ENCODE results near the gene NPSR1. TPM values are rescaled to one million over a fixed set of nuclear protein-coding genes. Genes with fewer than 3 reads are reported as not detected.

The NPSR1 gene
- total RNA-seq, 1 donor from 2014 or later = not detected

GRCh38 chr7:34751725-34752643 is 94.0 kb downstream of the NPSR1 start:
- ATAC-seq (ENCODE audit: poor library complexity) (no peak), DNase-seq (no peak)
- intact Hi-C loops (cut with DNase I) = no loop called here

DNA sequence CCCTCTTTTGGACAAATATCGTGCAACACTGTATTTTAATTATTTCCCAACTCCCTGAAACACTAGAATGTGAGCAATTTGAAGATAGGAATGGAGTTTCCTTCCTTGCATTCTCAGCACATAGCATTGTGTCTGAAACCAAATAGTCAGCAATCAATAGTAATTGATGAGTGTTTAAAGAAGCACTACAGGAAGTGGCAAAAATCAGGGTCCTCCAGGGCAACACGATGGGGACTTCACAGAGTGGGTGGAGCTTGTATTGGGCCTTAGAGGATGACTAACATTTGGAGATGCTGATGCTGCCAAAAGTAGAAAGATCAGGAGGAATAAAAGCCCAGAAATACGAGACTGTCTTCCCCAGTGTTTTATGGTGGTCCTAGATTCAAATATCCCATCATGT is 94.9 kb downstream of the NPSR1 start:
- ATAC-seq (ENCODE audit: poor library complexity) (no peak), DNase-seq (no peak)
- intact Hi-C loops (cut with DNase I) = no loop called here

DNA sequence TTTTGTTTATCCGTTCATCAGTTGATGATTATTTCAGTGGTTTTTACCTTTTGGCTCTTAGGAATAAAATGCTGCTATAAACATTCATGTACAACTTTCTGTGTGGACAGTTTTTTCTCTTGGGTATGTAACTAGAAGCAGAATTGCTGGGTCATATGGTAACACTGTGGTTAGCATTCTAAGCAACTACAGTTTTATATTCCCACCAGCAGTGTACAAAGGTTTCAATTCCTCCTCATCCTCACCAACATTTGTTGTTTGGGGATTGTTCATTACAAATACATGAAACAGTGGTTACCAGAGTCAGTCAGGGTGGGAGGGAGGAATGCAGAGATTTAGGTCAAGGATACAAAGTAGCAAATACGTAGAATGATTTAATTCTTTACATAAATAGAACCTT is 97.0 kb downstream of the NPSR1 start:
- DNase-seq = no peak
- no peak for ATAC-seq (ENCODE audit: poor library complexity)
- intact Hi-C loops (cut with DNase I) = no loop called here

DNA sequence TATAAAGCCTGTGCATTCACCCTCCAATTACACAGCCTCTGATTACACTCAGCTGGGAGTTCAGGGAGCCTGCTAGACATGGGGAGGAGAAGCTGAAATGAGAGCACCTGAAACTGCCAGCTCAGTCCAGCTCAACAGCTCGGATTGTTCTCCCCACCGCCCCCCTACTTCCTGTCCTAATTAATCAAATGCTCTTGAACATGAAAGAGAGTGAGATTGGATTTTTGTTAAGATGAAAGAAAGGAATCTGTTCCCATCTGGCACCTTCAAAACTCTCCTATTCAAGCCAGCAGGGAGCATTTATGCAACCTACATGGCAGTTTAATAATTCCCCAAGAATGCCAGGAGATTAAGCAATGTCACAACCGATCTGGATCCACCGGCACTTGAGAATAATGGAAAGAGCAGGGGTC is 98.0 kb downstream of the NPSR1 start:
- ATAC-seq (ENCODE audit: poor library complexity) = no peak
- intact Hi-C loops (cut with DNase I) = no loop called here
- no peak for DNase-seq

DNA sequence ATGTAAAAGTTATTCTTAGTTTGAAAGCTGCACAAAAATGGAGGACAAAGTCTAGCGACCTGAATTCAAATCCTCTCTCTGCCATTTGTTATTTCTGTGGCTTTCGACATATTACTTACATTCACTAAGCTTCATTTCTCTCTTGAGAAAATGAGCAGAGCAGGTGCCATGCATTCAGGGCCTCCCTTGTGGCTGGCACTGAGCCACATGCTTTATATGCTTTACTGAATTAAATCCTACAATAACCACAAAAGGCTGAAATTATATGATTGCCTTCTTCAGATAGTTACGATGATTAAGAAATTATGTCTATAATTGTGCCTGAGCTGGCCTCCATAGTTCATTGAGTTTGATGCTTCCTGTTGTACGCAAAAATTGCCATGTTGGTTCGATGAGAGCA is 98.7 kb downstream of the NPSR1 start:
- ATAC-seq (ENCODE audit: poor library complexity) (no peak), DNase-seq (no peak)
- intact Hi-C loops (cut with DNase I) = no loop called here

DNA sequence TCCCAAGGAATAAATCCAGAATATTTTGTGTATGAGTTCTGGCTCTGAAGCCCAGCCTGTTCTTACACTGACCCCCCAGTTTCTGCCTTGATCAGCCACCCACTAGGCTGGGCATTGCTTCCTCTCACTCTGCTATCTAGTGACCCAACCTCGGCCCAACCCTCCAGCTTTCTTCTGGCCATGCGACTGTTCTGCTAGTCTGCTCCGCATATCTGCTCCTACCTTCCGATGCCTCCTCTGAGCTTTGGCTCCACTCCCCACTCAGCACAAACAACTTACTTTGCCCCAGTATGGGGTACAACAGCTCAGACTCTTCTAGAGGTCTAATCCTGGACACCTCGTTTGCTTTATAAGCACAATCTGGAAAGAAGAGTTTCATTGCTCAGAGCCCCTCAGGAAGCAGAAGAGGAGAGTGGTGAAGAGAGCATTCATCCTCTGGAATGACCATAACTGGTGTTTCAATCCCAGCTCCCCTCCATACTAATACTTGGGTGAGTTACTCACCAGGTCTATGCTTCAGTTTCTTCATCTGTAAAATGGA is 99.6 kb downstream of the NPSR1 start:
- intact Hi-C loops (cut with DNase I) = no loop called here
- no peak for ATAC-seq (ENCODE audit: poor library complexity)
- no peak for DNase-seq

DNA sequence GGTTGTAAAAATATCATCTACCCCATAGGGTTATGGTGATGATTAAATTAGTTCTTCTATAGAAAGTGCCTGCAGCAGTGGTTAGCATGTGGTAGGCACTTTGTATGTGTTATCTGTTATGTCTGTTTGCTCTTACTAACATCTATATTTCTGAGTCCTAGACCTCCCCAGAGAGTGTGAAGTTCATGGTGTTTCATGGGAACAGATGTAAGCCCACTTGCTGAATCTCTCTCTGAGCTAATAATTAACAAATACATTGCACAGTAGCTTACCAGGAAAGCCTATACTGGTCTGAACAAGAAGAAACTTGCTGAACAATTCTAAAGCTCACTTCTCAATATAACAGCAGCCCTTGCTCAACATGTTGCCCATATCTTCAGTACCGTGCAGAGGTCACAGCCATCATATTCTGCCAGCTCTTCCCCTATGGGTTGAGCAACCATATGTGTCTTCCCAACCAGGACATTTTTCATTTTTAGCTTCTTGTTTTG is 100.1 kb downstream of the NPSR1 start:
- intact Hi-C loops (cut with DNase I) = no loop called here
- ATAC-seq (ENCODE audit: poor library complexity) = no peak
- no peak for DNase-seq

GRCh38 chr7:34759477-34760125 is 101.6 kb downstream of the NPSR1 start:
- no peak for DNase-seq
- ATAC-seq (ENCODE audit: poor library complexity) = peak; percentile 51
- intact Hi-C loops (cut with DNase I) = no loop called here

DNA sequence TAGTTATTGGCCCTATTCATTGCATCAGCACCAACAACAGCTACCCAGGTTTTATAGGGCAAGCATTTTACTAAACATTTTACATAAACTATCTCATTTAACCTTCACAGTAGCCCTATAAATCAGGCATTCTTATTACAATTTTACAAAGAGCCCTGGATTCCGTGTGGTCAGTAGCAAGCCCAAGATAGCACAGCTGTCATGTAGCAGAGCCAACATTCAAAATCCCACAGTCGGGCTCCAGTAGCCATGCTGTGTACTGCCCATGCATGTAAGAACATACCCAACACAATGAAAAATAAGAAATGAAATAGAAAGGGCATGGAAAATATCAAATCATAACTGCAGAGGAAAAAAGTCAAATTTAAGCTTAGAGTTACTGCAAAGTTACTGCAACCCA is 102.3 kb downstream of the NPSR1 start:
- DNase-seq (no peak), ATAC-seq (ENCODE audit: poor library complexity) (no peak)
- intact Hi-C loops (cut with DNase I) = no loop called here

- intact Hi-C loops (cut with DNase I) = no loop called here
- no peak for DNase-seq
- ATAC-seq (ENCODE audit: poor library complexity) = no peak
Observed at GRCh38 chr7:34761206-34761605, 103.2 kb downstream of the NPSR1 start.

DNA sequence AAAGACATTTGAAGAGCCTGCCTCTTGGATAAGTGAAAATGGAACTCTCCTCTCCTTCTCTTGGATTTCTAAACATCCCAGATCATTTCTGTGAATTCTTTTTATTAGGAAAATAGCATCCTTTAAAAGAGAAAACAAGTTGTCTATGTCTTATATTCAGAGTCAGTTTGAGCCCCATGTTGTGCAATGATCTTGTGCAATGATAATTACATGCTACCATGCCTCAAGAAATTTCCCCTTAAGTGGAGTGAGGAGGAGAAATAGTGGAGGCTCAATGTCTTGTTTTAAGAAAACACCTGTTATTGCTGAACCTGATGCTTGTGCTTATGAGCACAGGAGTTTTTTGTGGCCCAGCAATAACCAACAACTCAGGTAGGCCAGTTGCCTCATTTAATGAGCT is 103.6 kb downstream of the NPSR1 start:
- intact Hi-C loops (cut with DNase I) = no loop called here
- DNase-seq (no peak), ATAC-seq (ENCODE audit: poor library complexity) (no peak)

DNA sequence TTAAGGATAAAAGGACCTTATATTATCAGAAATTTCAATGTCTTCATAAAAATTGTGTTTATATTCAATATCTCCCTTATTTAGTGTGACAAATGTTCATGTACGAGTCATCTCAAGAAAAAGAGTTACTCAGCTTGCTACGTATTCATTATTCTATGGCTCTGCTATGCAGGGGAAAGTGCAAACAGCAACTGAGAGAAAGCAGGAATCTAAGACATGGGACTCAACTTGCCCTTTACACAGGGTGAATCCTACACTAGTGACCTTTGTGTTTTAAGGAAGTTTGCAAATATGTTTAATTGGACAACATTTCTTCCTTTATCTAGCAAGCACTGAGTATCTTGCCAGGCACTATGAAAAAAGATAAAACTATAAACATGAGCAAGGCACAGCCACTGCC is 104.7 kb downstream of the NPSR1 start:
- ATAC-seq (ENCODE audit: poor library complexity) (no peak), DNase-seq (no peak)
- intact Hi-C loops (cut with DNase I) = no loop called here

DNA sequence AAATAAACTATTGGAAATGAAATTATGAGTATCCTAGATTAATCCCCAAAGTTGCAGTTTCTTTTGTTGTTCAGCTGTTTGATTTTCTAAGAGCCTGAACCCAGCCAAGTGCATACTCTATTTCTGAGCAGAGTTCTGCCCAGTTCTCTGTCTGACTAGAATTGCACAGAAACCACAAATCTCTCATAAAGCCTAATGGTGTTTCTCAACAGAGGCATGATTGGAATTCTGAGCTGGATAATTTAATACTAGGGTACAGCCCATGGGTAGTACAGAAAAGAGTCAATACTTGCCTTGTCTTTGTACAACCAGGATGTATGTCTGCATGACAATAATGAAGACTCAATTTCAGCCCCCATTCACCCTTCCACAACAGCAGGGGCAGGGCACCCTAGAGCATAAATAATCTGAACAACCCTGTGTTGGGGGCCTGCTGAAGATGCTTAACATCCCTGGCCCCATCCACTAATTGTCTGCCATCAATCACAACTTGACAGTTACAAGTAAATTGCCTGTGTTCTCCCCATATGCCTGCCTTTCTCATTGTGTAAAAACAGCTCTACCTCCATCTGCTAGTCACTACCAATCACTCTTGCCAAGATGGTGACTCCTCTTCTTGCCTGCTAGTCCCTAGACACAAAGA is 114.4 kb downstream of the NPSR1 start:
- no peak for DNase-seq
- intact Hi-C loops (cut with DNase I) = no loop called here
- ATAC-seq (ENCODE audit: poor library complexity) = no peak

GRCh38 chr7:34776748-34777358 is 118.8 kb downstream of the NPSR1 start:
- ATAC-seq (ENCODE audit: poor library complexity) = no peak
- intact Hi-C loops (cut with DNase I) = no loop called here

DNA sequence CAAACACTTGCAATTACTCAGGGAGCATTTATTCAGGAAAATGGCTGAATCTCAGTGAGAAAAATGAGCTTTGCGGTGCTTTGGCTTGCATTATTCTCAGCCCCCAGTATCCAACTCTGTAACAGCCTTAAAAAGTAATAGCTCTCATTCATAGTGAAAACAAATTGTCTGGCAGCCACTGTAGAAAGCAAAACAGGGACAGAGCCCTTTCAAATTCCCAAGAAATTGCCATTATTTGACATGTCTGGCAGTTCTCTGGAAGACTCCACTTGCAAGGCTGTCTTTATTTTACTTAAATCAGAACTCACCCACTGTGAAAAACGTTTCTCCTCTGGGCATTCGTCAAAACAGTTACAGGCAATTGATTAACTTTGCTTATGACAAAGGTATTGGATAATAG is 122.5 kb downstream of the NPSR1 start:
- ATAC-seq (ENCODE audit: poor library complexity) (no peak), DNase-seq (no peak)
- intact Hi-C loops (cut with DNase I) = no loop called here

More at GRCh38 chr7:34776748-34777358, 118.8 kb downstream of the NPSR1 start:
- DNase-seq = no peak

DNA sequence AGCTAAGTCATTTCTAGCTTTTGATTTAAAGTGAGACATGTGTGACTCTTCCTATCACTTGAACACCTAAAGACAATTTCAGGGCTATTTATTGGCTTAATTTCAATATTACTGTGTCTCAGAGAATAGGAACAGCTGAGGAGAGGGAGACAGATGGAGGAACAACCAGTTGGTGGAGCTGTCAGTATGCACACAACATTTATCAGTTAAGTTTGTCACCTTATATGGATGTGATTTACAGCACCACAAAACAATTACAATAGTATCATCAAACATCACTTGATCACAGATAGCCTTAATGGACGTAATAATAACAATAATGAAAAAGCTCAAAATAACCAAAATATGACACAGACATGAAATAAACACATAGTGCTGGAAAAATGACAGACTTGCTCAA is 129.6 kb downstream of the NPSR1 start:
- ATAC-seq (ENCODE audit: poor library complexity) = no peak
- intact Hi-C loops (cut with DNase I) = no loop called here
- no peak for DNase-seq

DNA sequence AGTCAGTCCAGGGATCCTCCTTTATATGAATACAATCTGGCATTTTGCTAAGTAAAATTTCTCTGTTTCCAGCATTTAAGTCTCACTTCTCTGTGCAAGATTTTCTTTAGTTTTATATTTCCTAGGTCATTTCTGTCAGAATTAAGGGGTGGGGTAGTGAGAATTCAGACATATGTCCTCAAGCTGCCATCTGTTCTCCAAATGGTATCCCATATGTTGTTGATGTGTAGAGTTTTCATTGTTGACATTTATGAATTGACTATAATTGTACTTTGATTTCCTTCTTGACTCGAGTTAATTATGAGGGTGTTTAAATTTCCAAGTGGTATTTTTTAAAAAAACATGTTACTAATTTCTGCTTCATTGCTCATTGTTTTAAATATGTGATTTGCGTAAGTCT is 148.8 kb downstream of the NPSR1 start:
- DNase-seq = no peak
- intact Hi-C loops (cut with DNase I) = no loop called here
- no peak for ATAC-seq (ENCODE audit: poor library complexity)

DNA sequence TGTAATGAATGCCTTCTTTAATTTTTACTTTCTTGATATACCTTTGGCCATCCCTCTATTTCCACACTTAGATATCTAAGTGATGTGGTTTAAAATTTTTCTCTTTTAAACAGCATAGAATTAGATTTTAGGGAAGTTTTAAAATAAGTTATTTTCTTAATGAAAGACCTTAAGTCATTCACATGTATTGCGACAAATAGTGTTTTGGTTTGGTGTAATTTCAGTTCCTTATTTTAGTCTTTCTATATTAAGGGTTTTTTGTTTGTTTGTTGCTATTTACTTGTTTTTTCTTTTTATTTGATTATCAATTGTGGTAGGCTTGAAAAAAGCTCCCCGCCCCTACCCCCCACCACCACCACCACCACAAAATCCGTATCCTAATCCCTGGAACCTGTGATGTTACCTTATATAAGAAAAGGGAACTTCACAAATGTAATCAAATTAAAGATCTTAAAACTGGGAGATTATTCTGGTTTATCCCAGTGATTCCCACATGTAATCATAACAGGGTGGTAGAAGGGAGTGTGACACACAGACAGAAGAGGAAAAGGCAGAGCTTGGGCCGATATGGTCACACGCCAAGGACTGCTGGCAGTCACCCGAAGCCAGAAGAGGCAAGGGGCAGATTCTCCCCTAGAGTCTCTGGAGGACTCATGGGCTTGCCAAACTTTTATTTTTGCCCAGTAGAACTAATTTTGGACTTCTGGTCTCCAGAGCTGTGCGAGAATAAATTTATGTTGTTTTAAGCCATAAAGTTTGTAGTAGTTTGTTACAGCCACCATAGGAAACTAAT is 149.7 kb downstream of the NPSR1 start:
- intact Hi-C loops (cut with DNase I) = no loop called here
- ATAC-seq (ENCODE audit: poor library complexity) (no peak), DNase-seq (no peak)
